GM20000 (cell line): ENCODE data around the gene USP31.

ENCODE experiments used
- DNase-seq: peaks from one replicate; pipeline ENCODE4 v3.0.0; 2012; ENCODE audit warnings: low spot score
- TF ChIP-seq, protein P1 (sequence below): IDR thresholded peaks from 2 replicates; pipeline ENCODE4 v1.5.1; 2012; ENCODE audit warnings: mild to moderate bottlenecking, control low read depth; ENCODE audit errors: extremely low read depth, missing control alignments

Gene USP31

DNA sequence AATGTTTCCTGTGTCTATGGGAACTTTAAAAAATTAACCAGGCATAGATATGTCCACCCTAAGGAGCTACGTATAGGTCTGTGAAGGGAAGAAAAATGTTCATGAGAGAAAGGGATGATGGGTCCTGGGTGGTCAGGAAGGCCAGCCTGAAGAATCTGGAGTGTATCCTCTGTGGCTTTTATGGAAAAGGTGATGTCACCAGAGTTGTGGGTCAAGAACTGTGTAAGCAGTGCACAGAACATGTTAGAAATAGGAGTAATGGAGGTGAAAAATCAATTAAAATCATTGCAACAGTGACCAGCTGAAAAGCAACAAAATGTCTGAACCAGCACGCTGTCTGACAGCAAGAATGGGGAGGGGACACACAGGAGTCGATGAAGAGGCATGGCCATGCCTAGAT lies 68.5 kb downstream of the USP31 start:
- TF ChIP-seq, protein P1, sequence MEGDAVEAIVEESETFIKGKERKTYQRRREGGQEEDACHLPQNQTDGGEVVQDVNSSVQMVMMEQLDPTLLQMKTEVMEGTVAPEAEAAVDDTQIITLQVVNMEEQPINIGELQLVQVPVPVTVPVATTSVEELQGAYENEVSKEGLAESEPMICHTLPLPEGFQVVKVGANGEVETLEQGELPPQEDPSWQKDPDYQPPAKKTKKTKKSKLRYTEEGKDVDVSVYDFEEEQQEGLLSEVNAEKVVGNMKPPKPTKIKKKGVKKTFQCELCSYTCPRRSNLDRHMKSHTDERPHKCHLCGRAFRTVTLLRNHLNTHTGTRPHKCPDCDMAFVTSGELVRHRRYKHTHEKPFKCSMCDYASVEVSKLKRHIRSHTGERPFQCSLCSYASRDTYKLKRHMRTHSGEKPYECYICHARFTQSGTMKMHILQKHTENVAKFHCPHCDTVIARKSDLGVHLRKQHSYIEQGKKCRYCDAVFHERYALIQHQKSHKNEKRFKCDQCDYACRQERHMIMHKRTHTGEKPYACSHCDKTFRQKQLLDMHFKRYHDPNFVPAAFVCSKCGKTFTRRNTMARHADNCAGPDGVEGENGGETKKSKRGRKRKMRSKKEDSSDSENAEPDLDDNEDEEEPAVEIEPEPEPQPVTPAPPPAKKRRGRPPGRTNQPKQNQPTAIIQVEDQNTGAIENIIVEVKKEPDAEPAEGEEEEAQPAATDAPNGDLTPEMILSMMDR = no peak

DNA sequence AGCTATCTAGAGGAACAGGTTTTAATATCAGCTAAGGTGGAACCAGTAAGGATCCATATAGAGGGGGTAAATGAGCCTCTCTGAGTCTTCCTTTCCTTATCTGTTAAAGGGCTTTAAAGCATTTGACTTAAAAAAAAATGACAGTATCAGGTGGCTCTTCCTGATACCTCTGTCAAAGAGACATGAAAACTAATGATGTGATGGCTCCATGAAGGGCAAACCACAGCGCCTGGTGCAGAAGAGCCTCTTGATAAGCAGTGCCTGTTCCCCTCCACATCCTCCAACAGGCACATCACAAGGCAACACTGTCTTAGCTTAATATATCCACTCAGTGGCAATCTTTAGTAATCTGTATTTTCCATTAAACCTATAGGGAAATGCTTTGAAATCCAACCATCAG lies 68.9 kb downstream of the USP31 start:
- no peak for DNase-seq
- TF ChIP-seq, protein P1 = no peak

More for the DNA sequence above, 68.5 kb downstream of the USP31 start:
- no peak for DNase-seq

DNA sequence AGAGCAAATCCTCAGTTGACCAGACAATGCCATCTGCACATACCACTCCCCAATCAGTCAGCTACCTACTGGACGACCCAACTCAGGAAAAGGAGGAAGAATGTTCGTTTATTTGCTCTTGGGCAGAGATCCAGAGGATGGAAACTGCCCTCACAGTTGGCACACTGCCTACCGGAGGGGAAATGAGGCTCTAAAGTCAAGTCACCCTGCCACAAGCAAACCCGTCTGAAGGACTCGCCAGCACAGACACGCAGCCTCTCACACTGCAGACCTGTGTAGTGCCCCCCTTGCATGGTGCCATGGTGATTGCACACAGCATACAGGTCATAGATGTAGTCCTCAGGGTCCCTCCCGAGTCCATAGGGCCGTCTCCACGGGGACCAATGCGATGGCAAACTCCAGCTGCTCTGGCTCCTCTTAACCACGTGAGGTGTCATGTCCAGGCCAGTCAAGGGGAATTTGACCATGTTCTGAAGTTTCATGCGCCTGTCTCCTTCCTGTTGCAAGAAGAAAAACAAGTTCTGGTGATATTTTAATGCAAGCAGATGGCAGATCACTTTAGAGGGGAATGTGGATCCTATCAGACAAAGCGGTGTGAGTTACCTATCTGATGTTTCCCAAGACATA lies 69.5 kb downstream of the USP31 start:
- no peak for DNase-seq

GRCh38 chr16:23074423-23074822 lies 74.8 kb downstream of the USP31 start:
- TF ChIP-seq, protein P1 = no peak
- DNase-seq = no peak

More for the DNA sequence above, 69.5 kb downstream of the USP31 start:
- TF ChIP-seq, protein P1 = no peak

DNA sequence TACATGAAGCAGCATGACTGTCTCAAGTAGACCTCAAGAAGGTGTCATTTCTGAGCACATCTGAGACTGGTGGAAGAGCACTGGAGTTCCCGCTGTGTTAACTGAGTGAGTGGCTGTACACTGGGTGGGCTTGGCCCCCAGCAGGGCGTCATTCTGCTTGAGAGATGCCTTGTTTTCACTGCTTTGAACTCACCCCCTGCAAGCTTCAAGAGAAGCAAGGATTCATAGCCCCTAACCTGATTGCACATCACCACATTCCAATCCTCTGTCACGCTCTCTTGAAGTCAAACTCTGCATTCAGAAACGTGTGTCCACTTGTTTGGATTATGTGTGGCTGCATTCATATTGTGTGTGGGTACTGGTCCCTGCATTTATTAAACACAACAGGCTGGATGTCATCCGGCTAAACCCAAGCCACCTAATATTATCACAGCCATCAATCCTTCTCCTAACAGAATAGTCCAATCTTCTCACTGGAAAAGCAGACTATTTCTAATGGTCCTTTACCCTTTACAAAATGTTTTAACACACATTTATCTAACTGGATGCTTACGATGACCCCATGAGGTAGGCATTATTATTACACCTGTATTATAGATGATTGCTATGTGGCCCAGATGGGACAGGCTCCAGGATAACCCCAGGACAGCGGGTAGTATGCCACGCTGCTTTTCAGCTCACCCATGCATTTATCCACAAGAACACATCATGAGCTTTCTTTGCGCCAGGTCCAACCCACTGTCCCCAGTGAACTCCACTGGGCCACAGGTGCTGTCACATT lies 76.3 kb downstream of the USP31 start:
- no peak for DNase-seq
- TF ChIP-seq, protein P1 = no peak

DNA sequence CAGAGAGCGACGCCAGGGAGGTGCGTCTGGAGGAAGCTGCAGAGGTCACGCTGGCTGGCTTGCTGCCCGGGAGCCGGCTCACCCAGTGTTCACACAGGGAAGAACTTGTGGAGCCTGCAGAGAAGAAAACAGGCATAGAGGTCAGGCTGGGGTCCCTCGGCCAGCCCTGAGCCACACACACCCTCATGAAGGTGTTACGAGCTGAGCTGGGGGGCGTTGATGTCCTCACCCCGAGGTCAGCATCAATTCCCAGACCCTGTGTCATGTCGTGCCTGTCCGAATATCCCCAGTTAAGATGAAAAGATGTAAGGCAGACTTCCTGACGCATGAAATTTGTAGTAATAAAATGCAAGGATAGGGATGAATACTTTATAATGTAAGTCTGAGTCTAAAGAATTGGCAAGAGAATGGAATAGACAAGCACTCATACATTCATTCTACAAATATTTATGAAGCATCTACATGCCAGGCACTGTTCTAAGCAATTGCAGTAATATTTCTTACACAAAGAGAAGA lies 77.1 kb downstream of the USP31 start:
- TF ChIP-seq, protein P1 = no peak
- no peak for DNase-seq
